ENCODE data around the gene HES4. TPM values are rescaled to one million over a fixed set of nuclear protein-coding genes. Genes with fewer than 3 reads are reported as not detected.

The HES4 gene
- total and polyA plus RNA-seq, 10 of the 15 experiments (the other 5 are each of a cell fraction or from before 2014, with no cell fraction given): 0.44 to 1.7 (median 0.85) TPM; not detected in 5

DNA sequence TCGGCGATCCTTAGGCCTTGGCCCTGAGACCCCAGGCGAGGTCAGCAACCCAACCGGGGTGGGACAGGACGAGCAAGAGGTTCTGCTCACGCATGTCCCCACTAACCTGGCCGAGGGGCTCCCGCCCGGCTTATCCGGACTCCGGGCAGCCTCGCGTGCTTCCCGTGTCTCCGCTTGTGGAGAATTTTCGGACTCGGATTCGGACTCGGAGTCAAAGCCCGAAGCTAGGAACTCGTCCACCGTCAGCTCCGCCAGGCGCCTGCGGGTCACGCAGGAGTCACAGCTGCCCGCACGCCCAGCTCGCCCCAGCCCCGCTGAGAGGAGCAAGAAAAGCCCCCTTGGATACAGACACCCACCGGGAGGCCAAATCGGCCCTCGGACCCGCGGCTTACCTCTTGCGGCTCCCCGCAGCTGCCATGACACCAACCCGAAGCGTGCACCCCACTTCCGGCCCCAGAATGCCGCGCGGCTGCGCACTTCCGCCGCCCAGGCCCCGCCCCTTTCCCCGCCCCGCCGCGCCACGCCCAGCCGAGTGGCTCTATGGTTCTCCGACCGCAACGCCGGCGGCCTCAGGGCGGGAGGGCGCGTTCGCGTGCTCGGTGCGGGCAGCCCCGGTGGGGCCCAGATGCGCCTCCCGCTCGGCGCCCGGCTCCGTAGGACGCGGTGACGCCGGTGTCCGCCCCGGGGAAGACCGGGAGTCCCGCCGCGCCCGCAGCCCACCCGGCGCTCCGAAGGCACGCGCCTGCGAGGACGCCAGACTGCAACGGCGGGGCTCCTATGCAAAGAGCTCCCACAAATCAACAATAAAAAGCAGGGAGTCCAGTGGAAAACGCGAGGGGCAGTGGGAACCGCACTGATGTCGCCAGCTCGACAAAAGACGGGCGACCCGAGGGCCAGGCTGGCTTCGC, 40.8 kb downstream of the HES4 start, which contains the start of gene NOC2L (continued):
- TF ChIP-seq, protein P1, sequence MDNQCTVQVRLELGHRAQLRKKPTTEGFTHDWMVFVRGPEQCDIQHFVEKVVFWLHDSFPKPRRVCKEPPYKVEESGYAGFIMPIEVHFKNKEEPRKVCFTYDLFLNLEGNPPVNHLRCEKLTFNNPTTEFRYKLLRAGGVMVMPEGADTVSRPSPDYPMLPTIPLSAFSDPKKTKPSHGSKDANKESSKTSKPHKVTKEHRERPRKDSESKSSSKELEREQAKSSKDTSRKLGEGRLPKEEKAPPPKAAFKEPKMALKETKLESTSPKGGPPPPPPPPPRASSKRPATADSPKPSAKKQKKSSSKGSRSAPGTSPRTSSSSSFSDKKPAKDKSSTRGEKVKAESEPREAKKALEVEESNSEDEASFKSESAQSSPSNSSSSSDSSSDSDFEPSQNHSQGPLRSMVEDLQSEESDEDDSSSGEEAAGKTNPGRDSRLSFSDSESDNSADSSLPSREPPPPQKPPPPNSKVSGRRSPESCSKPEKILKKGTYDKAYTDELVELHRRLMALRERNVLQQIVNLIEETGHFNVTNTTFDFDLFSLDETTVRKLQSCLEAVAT (IDR thresholded peaks at IDR 0.05): no peak
- TF ChIP-seq BMI1 (IDR thresholded peaks at IDR 0.05; ENCODE audit: borderline replicate concordance): peak; percentile 43; the same call in 1 of the 2 replicates
- TF ChIP-seq IKZF2 (IDR thresholded peaks at IDR 0.05): no peak
- 0 out of 2 replicates have a peak, but pooled peaks have one; percentile 76 for TF ChIP-seq HDAC2 (IDR thresholded peaks at IDR 0.05)
- peak; percentile 54; the same call in 1 of the 2 replicates for TF ChIP-seq SIN3A (IDR thresholded peaks at IDR 0.05; ENCODE audit: low read depth, low read length)
- peak; percentile 63 for TF ChIP-seq HCFC1 (IDR thresholded peaks at IDR 0.05; ENCODE audit: low read length)
- TF ChIP-seq DPF2 (IDR thresholded peaks at IDR 0.05): no peak
- TF ChIP-seq, protein P2, sequence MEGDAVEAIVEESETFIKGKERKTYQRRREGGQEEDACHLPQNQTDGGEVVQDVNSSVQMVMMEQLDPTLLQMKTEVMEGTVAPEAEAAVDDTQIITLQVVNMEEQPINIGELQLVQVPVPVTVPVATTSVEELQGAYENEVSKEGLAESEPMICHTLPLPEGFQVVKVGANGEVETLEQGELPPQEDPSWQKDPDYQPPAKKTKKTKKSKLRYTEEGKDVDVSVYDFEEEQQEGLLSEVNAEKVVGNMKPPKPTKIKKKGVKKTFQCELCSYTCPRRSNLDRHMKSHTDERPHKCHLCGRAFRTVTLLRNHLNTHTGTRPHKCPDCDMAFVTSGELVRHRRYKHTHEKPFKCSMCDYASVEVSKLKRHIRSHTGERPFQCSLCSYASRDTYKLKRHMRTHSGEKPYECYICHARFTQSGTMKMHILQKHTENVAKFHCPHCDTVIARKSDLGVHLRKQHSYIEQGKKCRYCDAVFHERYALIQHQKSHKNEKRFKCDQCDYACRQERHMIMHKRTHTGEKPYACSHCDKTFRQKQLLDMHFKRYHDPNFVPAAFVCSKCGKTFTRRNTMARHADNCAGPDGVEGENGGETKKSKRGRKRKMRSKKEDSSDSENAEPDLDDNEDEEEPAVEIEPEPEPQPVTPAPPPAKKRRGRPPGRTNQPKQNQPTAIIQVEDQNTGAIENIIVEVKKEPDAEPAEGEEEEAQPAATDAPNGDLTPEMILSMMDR (IDR thresholded peaks at IDR 0.05 in 2 of 3, conservative IDR thresholded peaks at IDR 0.05 in 1 of 3; ENCODE audit: control insufficient read depth in 2 of 3, extremely low read depth in 1 of 3, insufficient read depth in 1 of 3, low read depth in 3 of 3, low read length in 3 of 3): no peak
- peak; percentile 75 for TF ChIP-seq POLR2AphosphoS5 (IDR thresholded peaks at IDR 0.05; ENCODE audit: low read length)
- no peak for TF ChIP-seq ASH2L (IDR thresholded peaks at IDR 0.05; ENCODE audit: borderline replicate concordance, low read depth)
- no peak for TF ChIP-seq CBX5 (IDR thresholded peaks at IDR 0.05; ENCODE audit: low read depth)
- TF ChIP-seq TCF7 (IDR thresholded peaks at IDR 0.05; ENCODE audit: borderline replicate concordance): no peak
- peak in 1 of 2 experiments; percentile 84; a peak in 3 of 4 replicates for TF ChIP-seq BHLHE40 (IDR thresholded peaks at IDR 0.05; ENCODE audit: borderline replicate concordance in 1 of 2, low read depth in 2 of 2, low read length in 1 of 2)
- TF ChIP-seq, protein P3, sequence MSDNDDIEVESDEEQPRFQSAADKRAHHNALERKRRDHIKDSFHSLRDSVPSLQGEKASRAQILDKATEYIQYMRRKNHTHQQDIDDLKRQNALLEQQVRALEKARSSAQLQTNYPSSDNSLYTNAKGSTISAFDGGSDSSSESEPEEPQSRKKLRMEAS (IDR thresholded peaks at IDR 0.05; ENCODE audit: low read depth, low read length): peak; percentile 63; the same call in 1 of the 2 replicates
- TF ChIP-seq NR2C2 (IDR thresholded peaks at IDR 0.05; ENCODE audit: borderline replicate concordance, control insufficient read depth, insufficient read length, low read depth): no peak
- no peak for TF ChIP-seq CBX3 (IDR thresholded peaks at IDR 0.05; ENCODE audit: borderline replicate concordance, low read depth)
- TF ChIP-seq, protein P4, sequence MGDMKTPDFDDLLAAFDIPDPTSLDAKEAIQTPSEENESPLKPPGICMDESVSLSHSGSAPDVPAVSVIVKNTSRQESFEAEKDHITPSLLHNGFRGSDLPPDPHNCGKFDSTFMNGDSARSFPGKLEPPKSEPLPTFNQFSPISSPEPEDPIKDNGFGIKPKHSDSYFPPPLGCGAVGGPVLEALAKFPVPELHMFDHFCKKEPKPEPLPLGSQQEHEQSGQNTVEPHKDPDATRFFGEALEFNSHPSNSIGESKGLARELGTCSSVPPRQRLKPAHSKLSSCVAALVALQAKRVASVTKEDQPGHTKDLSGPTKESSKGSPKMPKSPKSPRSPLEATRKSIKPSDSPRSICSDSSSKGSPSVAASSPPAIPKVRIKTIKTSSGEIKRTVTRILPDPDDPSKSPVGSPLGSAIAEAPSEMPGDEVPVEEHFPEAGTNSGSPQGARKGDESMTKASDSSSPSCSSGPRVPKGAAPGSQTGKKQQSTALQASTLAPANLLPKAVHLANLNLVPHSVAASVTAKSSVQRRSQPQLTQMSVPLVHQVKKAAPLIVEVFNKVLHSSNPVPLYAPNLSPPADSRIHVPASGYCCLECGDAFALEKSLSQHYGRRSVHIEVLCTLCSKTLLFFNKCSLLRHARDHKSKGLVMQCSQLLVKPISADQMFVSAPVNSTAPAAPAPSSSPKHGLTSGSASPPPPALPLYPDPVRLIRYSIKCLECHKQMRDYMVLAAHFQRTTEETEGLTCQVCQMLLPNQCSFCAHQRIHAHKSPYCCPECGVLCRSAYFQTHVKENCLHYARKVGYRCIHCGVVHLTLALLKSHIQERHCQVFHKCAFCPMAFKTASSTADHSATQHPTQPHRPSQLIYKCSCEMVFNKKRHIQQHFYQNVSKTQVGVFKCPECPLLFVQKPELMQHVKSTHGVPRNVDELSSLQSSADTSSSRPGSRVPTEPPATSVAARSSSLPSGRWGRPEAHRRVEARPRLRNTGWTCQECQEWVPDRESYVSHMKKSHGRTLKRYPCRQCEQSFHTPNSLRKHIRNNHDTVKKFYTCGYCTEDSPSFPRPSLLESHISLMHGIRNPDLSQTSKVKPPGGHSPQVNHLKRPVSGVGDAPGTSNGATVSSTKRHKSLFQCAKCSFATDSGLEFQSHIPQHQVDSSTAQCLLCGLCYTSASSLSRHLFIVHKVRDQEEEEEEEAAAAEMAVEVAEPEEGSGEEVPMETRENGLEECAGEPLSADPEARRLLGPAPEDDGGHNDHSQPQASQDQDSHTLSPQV (IDR thresholded peaks at IDR 0.05): no peak
- TF ChIP-seq ZNF24 (IDR thresholded peaks at IDR 0.05): no peak
- TF ChIP-seq CHD2 (IDR thresholded peaks at IDR 0.05; ENCODE audit: borderline replicate concordance, low read depth, low read length): 0 out of 2 replicates have a peak, but pooled peaks have one; percentile 17
- peak; percentile 54 for TF ChIP-seq RUNX3 (IDR thresholded peaks at IDR 0.05; ENCODE audit: low read length)
- no peak for TF ChIP-seq POLR2AphosphoS2 (IDR thresholded peaks at IDR 0.05; ENCODE audit: low read depth, low read length)
- no peak for TF ChIP-seq ZBED1 (IDR thresholded peaks at IDR 0.05; ENCODE audit: borderline replicate concordance)
- peak; percentile 83; the same call in 1 of the 2 replicates for TF ChIP-seq TAF1 (IDR thresholded peaks at IDR 0.05; ENCODE audit: borderline replicate concordance, low read depth, low read length)

All from GM12878 (cell line).